ENCODE results near the gene RERG.

The RERG gene, protein sequence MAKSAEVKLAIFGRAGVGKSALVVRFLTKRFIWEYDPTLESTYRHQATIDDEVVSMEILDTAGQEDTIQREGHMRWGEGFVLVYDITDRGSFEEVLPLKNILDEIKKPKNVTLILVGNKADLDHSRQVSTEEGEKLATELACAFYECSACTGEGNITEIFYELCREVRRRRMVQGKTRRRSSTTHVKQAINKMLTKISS

GRCh38 chr12:15220915-15221885, at the start of gene RERG:
Gene RERG (minus strand): TSS chr12:15221417. CDS start chr12:15217489, 3,928 bp downstream.
- TF ChIP-seq ZFX (IDR thresholded peaks at IDR 0.05): no peak
- TF ChIP-seq, protein P1, sequence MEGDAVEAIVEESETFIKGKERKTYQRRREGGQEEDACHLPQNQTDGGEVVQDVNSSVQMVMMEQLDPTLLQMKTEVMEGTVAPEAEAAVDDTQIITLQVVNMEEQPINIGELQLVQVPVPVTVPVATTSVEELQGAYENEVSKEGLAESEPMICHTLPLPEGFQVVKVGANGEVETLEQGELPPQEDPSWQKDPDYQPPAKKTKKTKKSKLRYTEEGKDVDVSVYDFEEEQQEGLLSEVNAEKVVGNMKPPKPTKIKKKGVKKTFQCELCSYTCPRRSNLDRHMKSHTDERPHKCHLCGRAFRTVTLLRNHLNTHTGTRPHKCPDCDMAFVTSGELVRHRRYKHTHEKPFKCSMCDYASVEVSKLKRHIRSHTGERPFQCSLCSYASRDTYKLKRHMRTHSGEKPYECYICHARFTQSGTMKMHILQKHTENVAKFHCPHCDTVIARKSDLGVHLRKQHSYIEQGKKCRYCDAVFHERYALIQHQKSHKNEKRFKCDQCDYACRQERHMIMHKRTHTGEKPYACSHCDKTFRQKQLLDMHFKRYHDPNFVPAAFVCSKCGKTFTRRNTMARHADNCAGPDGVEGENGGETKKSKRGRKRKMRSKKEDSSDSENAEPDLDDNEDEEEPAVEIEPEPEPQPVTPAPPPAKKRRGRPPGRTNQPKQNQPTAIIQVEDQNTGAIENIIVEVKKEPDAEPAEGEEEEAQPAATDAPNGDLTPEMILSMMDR (conservative IDR thresholded peaks at IDR 0.05): peak; percentile 99
- H3K27ac ChIP-seq: no peak within 1 kb of the TSS

DNA sequence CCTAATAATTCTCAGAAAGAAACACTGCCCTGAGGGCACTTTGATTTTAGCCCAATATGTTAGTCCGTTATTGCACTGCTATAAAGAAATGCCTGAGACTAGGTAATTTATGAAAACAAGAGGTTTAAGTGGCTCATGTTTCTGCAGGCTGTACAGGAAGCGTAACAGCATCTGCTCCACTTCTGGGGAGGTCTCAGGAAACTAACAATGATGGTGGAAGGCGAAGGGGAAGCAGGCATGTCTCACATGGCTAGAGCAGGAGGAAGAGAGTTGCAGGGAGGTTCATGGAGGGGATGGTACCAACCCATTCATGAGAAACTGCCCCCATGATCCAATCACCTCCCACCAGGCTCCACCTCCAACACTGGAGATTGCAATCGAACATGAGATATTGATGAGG, 49.4 kb upstream of the RERG start:
- no peak overlapping the region for H3K27ac ChIP-seq
- TF ChIP-seq, protein P1 (conservative IDR thresholded peaks at IDR 0.05): no peak
- TF ChIP-seq ZFX (IDR thresholded peaks at IDR 0.05): no peak

GRCh38 chr12:15268927-15269552, 47.8 kb upstream of the RERG start:
- TF ChIP-seq ZFX (IDR thresholded peaks at IDR 0.05): no peak
- TF ChIP-seq, protein P1 (conservative IDR thresholded peaks at IDR 0.05): peak; percentile 94
- no peak overlapping the region for H3K27ac ChIP-seq

GRCh38 chr12:15268309-15268708, 47.1 kb upstream of the RERG start:
- TF ChIP-seq ZFX (IDR thresholded peaks at IDR 0.05): no peak
- TF ChIP-seq, protein P1 (conservative IDR thresholded peaks at IDR 0.05): no peak
- no peak overlapping the region for H3K27ac ChIP-seq

- no peak overlapping the region for H3K27ac ChIP-seq
These were observed 44.7 kb upstream of the RERG start for GRCh38 chr12:15265875-15266274.

DNA sequence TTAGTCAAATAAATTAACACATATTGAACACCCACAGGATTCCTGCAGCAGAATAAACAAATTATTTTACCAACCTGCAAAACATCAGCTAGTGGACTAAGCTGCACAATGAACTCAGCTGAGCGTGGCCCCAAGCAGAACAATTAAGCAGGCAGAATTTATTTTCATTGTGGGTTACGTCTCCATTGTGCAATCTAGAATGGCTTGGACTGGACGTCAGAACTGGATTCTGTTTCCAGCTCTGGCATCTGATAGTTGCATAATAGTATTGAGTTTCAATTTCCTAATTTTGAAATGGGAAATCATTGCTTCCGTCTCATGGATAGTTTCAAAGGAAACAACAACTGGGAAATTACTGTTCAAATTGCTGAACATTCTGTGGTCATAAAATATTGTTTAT, 35.5 kb upstream of the RERG start:
- TF ChIP-seq ZFX (IDR thresholded peaks at IDR 0.05): no peak
- TF ChIP-seq, protein P1 (conservative IDR thresholded peaks at IDR 0.05): no peak
- H3K27ac ChIP-seq: no peak overlapping the region

More at GRCh38 chr12:15265875-15266274, 44.7 kb upstream of the RERG start:
- TF ChIP-seq, protein P1 (conservative IDR thresholded peaks at IDR 0.05): no peak
- no peak for TF ChIP-seq ZFX (IDR thresholded peaks at IDR 0.05)
